Measurements from ENCODE around the gene SGTA.
"Not testable (repeated sequence)": the region's sequence is repeated elsewhere in the genome, so short reads cannot be mapped to it uniquely, and the experiment has no call there.

The SGTA gene

DNA sequence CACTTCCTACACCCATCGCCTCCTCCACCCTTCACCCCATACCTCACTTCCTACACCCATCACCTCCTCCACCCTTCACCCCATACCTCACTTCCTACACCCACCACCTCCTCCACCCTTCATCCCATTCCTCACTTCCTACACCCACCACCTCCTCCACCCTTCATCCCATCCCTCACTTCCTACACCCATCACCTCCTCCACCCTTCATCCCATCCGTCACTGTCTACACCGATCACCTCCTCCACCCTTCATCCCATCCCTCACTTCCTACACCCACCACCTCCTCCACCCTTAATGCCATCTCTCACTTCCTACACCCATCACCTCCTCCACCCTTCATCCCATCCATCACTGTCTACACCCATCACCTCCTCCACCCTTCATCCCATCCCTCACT lies 69.9 kb downstream of the SGTA start:
- ATAC-seq, DNase-seq: not testable (repeated sequence)

GRCh38 chr19:2711875-2712205 lies 71.2 kb downstream of the SGTA start:
- ATAC-seq (no peak), DNase-seq (no peak)

- ATAC-seq, result no peak
Measured at GRCh38 chr19:2711172-2711874, 71.8 kb downstream of the SGTA start.

GRCh38 chr19:2706251-2706650 lies 76.8 kb downstream of the SGTA start:
- DNase-seq (no peak), ATAC-seq (no peak)

More at GRCh38 chr19:2711172-2711874, 71.8 kb downstream of the SGTA start:
- DNase-seq, result no peak

Data from stimulated activated naive CD8-positive, alpha-beta T cell treated with anti-CD3 and anti-CD28 coated beads, Interleukin-15, Interleukin-2, amounts not matched to agents 100 U/mL and 50 U/mL, for 24 hours (primary cell).